ENCODE results near the gene CDKAL1.
"Not testable (repeated sequence)": the region's sequence is repeated elsewhere in the genome, so short reads cannot be mapped to it uniquely, and the experiment has no call there.

The CDKAL1 gene

DNA sequence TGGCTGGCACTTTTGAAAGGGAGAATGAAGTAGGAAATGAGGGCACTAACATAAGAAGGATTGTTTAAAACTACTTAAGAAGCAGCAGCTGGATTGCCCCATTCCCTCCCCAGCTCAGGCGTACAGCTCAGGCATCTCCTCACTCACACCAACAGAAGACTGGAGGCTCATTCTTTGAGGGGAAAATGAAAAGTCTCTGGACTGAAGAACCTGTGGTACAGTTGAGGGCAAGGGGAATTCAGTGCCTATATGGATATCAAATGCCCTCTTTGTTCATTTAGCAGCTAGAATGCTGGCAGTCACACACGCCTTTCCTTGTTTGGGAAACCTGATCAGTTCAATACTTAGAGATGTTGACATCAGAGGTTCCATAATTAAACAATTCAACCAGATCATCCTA is 557.2 kb downstream of the CDKAL1 start:
- DNase-seq (ENCODE audit: low read depth in 2 of 2, low spot score in 1 of 2) = no peak

- DNase-seq (ENCODE audit: low read depth in 2 of 2, low spot score in 1 of 2) = not testable (repeated sequence)
These were observed 558.0 kb downstream of the CDKAL1 start for GRCh38 chr6:21092231-21092772.

DNA sequence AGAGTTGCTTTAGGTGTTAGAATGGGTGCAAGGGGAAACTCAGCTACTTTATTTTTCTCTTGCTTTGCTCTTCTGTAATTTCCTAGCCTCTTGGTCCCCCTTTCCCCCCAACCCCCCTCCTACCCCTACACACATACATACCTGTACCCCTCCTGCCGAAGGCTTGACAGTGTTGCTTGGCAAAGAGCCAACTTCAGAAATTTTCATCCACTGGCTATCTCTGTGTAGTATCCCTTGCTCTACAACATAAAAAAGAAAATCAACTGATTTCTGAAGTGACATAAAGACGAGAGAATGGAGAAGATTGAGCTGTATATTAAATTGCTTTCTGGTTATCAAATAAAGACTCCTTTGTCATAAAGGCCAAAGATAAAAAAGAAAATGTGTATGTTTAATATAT is 561.2 kb downstream of the CDKAL1 start:
- DNase-seq (ENCODE audit: low read depth in 2 of 2, low spot score in 1 of 2) = no peak

DNA sequence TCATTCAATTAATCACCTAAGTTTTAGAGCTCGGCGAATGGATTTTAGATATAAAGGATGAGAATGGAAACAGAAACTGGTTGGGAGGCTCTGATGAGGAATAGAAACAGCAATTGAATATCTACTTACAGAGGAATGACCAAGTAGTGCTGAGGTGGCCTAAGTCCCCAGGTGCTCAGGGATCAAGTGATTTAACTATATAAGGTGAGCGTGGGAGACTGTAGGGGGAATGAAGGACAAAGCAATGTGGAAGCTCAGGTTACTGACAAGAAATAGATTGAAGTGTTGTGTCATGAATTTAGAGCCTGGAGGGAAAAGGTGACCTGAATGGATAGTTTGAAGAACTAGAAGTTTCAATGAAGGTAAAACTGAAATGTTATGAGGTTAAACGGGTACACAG is 563.9 kb downstream of the CDKAL1 start:
- DNase-seq (ENCODE audit: low read depth in 2 of 2, low spot score in 1 of 2) = no peak

DNA sequence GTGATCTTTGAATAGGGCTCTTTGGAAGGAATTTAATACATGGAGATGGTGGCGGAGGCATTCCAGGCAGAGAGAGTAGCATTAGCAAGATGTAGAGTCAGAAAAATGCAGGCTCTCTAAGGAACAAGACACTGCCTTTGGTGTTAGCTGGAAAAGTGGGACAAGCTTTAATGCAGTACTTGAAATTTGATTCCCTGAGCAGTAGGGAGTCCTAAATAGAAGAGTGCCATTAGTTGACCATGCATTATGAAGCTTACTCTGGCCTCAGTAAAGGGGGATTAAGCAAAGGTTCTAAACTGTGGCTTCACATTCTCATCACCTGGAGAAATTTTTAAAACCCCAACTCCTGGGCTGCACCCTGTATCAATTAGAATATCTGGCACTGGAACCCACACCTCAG is 564.5 kb downstream of the CDKAL1 start:
- DNase-seq (ENCODE audit: low read depth in 2 of 2, low spot score in 1 of 2) = no peak

- no peak for DNase-seq (ENCODE audit: low read depth in 2 of 2, low spot score in 1 of 2)
These were observed 565.4 kb downstream of the CDKAL1 start for GRCh38 chr6:21099338-21100314.

DNA sequence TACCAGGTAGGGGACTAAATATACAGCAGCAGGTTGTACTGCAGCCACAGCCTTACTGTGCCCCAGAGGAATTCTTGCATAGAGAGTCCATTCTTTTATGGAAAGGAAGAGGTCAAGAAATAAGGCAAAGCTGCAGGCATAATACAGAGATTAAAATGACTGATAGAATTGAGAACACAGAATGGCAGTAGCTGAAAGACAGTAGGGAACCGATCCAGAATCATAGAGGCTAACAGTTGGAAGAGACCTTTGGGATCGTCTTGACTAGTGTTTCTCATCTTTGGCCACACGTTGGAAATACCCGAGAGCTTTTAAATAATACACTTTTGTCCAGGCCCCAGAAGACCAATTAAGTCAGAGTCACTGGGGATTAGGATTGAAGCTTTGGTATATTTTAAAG is 566.7 kb downstream of the CDKAL1 start:
- no peak for DNase-seq (ENCODE audit: low read depth in 2 of 2, low spot score in 1 of 2)

DNA sequence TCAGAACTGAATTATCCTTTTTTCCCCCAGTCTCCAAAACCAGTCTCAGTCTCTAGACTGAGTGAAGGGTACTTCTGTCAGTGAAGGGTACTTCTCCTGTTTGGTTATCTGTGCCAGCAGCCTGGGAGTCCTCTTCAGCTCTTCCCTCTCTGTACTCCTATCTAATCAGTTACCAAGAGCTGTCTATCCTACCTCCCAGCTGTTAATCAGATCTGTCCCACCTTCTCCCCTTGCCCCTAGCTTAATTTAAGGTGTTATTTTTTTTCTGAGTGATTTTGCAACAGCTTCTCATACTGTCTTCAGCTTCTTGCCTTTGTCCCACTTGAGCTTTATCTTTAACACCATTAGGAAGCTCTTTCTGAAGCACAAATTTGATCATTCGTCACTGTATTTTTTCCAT is 567.4 kb downstream of the CDKAL1 start:
- no peak for DNase-seq (ENCODE audit: low read depth in 2 of 2, low spot score in 1 of 2)

DNA sequence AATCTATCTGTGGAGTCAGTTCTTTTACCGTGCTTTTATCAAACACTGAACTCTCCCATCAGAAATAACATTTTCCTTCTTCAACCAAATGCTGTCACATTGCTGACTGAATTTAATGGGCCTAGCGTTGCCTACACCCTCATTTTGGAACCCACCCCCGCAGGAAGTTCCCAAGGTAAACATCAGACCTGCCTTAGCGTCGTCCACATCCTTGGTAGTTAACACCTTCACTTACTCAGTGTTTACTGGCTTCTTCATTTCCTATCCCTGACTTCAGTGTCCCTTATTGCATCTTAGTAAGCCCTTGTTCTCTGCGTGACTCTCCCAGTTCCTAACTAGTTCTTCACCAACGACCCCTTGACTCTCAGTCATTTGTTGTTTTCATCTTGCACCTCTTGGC is 567.9 kb downstream of the CDKAL1 start:
- no peak for DNase-seq (ENCODE audit: low read depth in 2 of 2, low spot score in 1 of 2)

- no peak for DNase-seq (ENCODE audit: low read depth in 2 of 2, low spot score in 1 of 2)
These were observed 568.4 kb downstream of the CDKAL1 start for GRCh38 chr6:21102624-21103023.

DNA sequence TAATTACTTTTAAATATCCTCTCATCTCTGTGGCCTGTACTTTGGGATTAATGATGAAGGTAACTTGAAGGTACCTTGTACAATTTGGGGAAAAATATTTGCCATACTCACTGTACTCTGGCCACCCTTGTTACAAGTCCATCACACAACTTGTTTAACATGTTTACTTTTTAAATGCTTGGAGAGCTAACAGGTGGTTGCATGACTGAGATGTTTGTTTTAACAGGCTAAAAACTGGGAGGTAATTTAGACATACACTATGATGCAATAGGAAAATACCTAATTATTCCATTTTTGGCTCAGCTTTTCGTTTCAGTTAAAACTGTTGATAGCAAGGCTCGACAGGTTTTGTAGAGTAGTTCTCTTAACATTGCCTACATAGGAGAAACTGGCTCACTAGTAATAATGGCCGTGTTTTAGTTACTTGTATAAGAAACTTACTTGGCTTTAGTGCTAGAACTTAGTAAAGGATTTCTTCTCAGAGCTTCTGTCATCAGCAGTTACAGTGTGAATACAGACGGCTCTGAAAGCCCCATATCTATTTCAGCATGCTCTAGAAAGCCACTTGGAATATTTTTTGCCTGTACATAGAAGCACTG is 569.5 kb downstream of the CDKAL1 start:
- no peak for DNase-seq (ENCODE audit: low read depth in 2 of 2, low spot score in 1 of 2)

- no peak for DNase-seq (ENCODE audit: low read depth in 2 of 2, low spot score in 1 of 2)
These were observed 570.0 kb downstream of the CDKAL1 start for GRCh38 chr6:21104288-21104687.

GRCh38 chr6:21107796-21108195 is 573.5 kb downstream of the CDKAL1 start:
- DNase-seq (ENCODE audit: low read depth in 2 of 2, low spot score in 1 of 2) = no peak

GRCh38 chr6:21109391-21110178 is 575.3 kb downstream of the CDKAL1 start:
- DNase-seq (ENCODE audit: low read depth in 2 of 2, low spot score in 1 of 2) = no peak

GRCh38 chr6:21110684-21111083 is 576.4 kb downstream of the CDKAL1 start:
- DNase-seq (ENCODE audit: low read depth in 2 of 2, low spot score in 1 of 2) = no peak

- no peak for DNase-seq (ENCODE audit: low read depth in 2 of 2, low spot score in 1 of 2)
These were observed 577.0 kb downstream of the CDKAL1 start for GRCh38 chr6:21111093-21111725.

GRCh38 chr6:21115111-21115510 is 580.9 kb downstream of the CDKAL1 start:
- no peak for DNase-seq (ENCODE audit: low read depth in 2 of 2, low spot score in 1 of 2)

DNA sequence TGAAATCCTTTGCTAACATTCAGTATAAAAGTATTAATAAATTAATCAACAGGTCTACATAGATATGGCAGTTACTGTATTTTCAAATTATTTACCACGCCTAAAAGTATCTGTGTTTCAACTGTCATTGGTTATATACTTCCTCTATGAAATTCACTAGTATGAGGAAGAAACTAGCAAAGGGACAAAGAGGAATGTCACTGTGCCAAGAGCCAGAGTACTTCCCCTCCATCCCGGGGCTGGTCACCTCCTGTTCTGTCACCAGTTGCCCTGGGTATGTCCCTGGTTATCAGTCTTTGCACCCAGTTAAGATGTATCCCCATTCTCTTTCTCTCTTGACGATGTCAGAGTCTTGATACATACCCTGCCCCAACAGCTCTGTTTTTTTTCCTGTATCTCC is 582.5 kb downstream of the CDKAL1 start:
- no peak for DNase-seq (ENCODE audit: low read depth in 2 of 2, low spot score in 1 of 2)

GRCh38 chr6:21118216-21118780 is 584.0 kb downstream of the CDKAL1 start:
- DNase-seq (ENCODE audit: low read depth in 2 of 2, low spot score in 1 of 2) = no peak

GRCh38 chr6:21121636-21122136 is 587.4 kb downstream of the CDKAL1 start:
- no peak for DNase-seq (ENCODE audit: low read depth in 2 of 2, low spot score in 1 of 2)
